PFSK-1 (cell line): ENCODE data around the gene SH3BP5.

Source experiments
- FOXP2 ChIP-seq: optimal IDR thresholded peaks from 2 replicates; pipeline ENCODE3; 2011; ENCODE audit warnings: borderline replicate concordance, control low read depth, inconsistent platforms; ENCODE audit not compliant: insufficient read depth; ENCODE audit errors: extremely low read length, extremely low read depth
- POLR2AphosphoS5 ChIP-seq: IDR thresholded peaks from 2 replicates; pipeline ENCODE4 v1.6.1; 2012; ENCODE audit warnings: low read depth, mild to moderate bottlenecking, control low read depth, low read length, moderate library complexity
- REST ChIP-seq, 2 experiments: IDR thresholded peaks; 2 replicates each; pipeline versions ENCODE4 v1.6.1 to v1.8.0; 2011 to 2012; ENCODE audit warnings: low read depth in 2 of 2, low read length in 2 of 2, control low read depth in 1 of 2, inconsistent platforms in 1 of 2, mild to moderate bottlenecking in 1 of 2, moderate library complexity in 1 of 2; ENCODE audit not compliant: insufficient read depth in 1 of 2
- SIN3A ChIP-seq: IDR thresholded peaks from 2 replicates; pipeline ENCODE4 v1.6.1; 2012; ENCODE audit warnings: mild to moderate bottlenecking, low read length, moderate library complexity, borderline replicate concordance; ENCODE audit not compliant: insufficient read depth
- TAF1 ChIP-seq: IDR thresholded peaks from 2 replicates; pipeline ENCODE4 v1.6.1; 2012; ENCODE audit warnings: low read length, control low read depth, borderline replicate concordance; ENCODE audit not compliant: insufficient read depth

Gene SH3BP5

GRCh38 chr3:15279671-15280402 is 52.5 kb downstream of the SH3BP5 start:
- TF ChIP-seq SIN3A (no peak), POLR2AphosphoS5 (no peak), REST (IDR thresholded peaks at IDR 0.05; ENCODE audit: insufficient read depth in 1 of 2, low read depth in 2 of 2, low read length in 2 of 2) (no peak), FOXP2 (no peak), TAF1 (no peak)

GRCh38 chr3:15279205-15279604 is 53.2 kb downstream of the SH3BP5 start:
- no peak for TF ChIP-seq REST (IDR thresholded peaks at IDR 0.05; ENCODE audit: insufficient read depth in 1 of 2, low read depth in 2 of 2, low read length in 2 of 2)
- no peak for TF ChIP-seq FOXP2
- TF ChIP-seq POLR2AphosphoS5 = no peak
- TF ChIP-seq TAF1 = no peak
- no peak for TF ChIP-seq SIN3A

- TF ChIP-seq TAF1 (no peak), FOXP2 (no peak), SIN3A (no peak), POLR2AphosphoS5 (no peak), REST (IDR thresholded peaks at IDR 0.05; ENCODE audit: insufficient read depth in 1 of 2, low read depth in 2 of 2, low read length in 2 of 2) (no peak)
Observed at GRCh38 chr3:15277861-15278500, 54.4 kb downstream of the SH3BP5 start.

- TF ChIP-seq POLR2AphosphoS5 (no peak), REST (IDR thresholded peaks at IDR 0.05; ENCODE audit: insufficient read depth in 1 of 2, low read depth in 2 of 2, low read length in 2 of 2) (no peak), FOXP2 (no peak), SIN3A (no peak), TAF1 (no peak)
Observed at GRCh38 chr3:15276028-15276724, 56.2 kb downstream of the SH3BP5 start.
